Measurements from ENCODE around the gene GAS2.
A peak's percentile ranks its signal among the peaks of the same experiment; 100 is the strongest.

- TF ChIP-seq TEAD1 (CRISPR knock-in tag; IDR thresholded peaks at IDR 0.05) (no peak), LCOR (CRISPR knock-in tag; IDR thresholded peaks at IDR 0.05) (no peak), ZNF398 (CRISPR knock-in tag; IDR thresholded peaks at IDR 0.05) (no peak), FOXO4 (CRISPR knock-in tag; IDR thresholded peaks at IDR 0.05) (no peak), BRF2 (IDR thresholded peaks at IDR 0.05; ENCODE audit: borderline replicate concordance, insufficient read depth, insufficient read length) (no peak), POLR2A (conservative IDR thresholded peaks at IDR 0.05) (no peak), HCFC1 (IDR thresholded peaks at IDR 0.05; ENCODE audit: low read depth, low read length) (peak; percentile 17; the same call in 1 of the 2 replicates), ZFP36 (IDR thresholded peaks at IDR 0.05; ENCODE audit: low read depth, low read length, partially characterized antibody) (peak; percentile 16), FOXJ3 (CRISPR knock-in tag; IDR thresholded peaks at IDR 0.05) (no peak), SMARCC2 (IDR thresholded peaks at IDR 0.05; ENCODE audit: low read depth) (no peak), CTCF (IDR thresholded peaks at IDR 0.05 in 2 of 3, conservative IDR thresholded peaks at IDR 0.05 in 1 of 3; ENCODE audit: insufficient read depth in 2 of 3, low read depth in 1 of 3, low read length in 3 of 3) (peak; percentile 58 to 79 (median 68))
These were observed 41.5 kb upstream of the GAS2 start for GRCh38 chr11:22624742-22625447.

All from K562 (cell line).